OCI-LY1 (cell line): ENCODE data around the gene CNTD1.

Experiments
- H2AFZ ChIP-seq: fragments of 200-600 bp; sonication (generic), shearing (Covaris generic); 2 replicates; pipeline ENCODE4 v1.6.0; 2014; ENCODE audit warnings: antibody characterized with exemption, mild to moderate bottlenecking, low read length
- H3F3A ChIP-seq: fragments of 200-600 bp; sonication (generic), shearing (Covaris generic); 2 replicates; pipeline ENCODE4 v1.6.0; 2014; ENCODE audit warnings: mild to moderate bottlenecking, antibody characterized with exemption, low read length, moderate library complexity; ENCODE audit not compliant: insufficient read depth
- H3K27ac ChIP-seq: fragments of 200-600 bp; sonication (generic); 2 replicates; pipeline ENCODE4 v1.5.1; 2014; ENCODE audit warnings: low read length, mixed run types, mild to moderate bottlenecking, low read depth; ENCODE audit not compliant: poor library complexity, severe bottlenecking
- H3K27me3 ChIP-seq: fragments of 200-600 bp; sonication (generic); 2 replicates; pipeline ENCODE4 v1.6.0; 2014; ENCODE audit warnings: antibody characterized with exemption, mild to moderate bottlenecking, low read length, moderate library complexity; ENCODE audit not compliant: insufficient read depth
- H3K36me3 ChIP-seq: fragments of 200-600 bp; sonication (generic); 2 replicates; pipeline ENCODE4 v1.6.1; 2014; ENCODE audit warnings: mild to moderate bottlenecking, antibody characterized with exemption, low read length, moderate library complexity, mixed read lengths; ENCODE audit not compliant: insufficient read depth
- H3K4me1 ChIP-seq: fragments of 200-600 bp; sonication (generic); 2 replicates; pipeline ENCODE4 v1.5.1; 2014; ENCODE audit warnings: mild to moderate bottlenecking, low read length, moderate library complexity; ENCODE audit not compliant: insufficient read depth, severe bottlenecking
- H3K4me2 ChIP-seq: fragments of 200-600 bp; sonication (generic), shearing (Covaris generic); 2 replicates; pipeline ENCODE4 v1.6.1; 2014; ENCODE audit warnings: low read length
- H3K4me3 ChIP-seq: fragments of 200-600 bp; sonication (generic); 2 replicates; pipeline ENCODE4 v1.5.1; 2014; ENCODE audit warnings: low read length, low read depth, mild to moderate bottlenecking, mixed read lengths; ENCODE audit not compliant: poor library complexity, severe bottlenecking
- H3K79me2 ChIP-seq: fragments of 200-600 bp; shearing (Covaris generic); 2 replicates; pipeline ENCODE4 v1.6.1; 2016; ENCODE audit warnings: mixed run types, low read length, mixed read lengths; ENCODE audit not compliant: insufficient read depth
- H3K9ac ChIP-seq: fragments of 200-600 bp; sonication (generic), shearing (Covaris generic); 2 replicates; pipeline ENCODE4 v1.6.1; 2014; ENCODE audit warnings: mild to moderate bottlenecking, low read length, mixed read lengths
- H3K9me2 ChIP-seq: fragments of 200-600 bp; sonication (generic), shearing (Covaris generic); 2 replicates; pipeline ENCODE4 v1.6.1; 2014; ENCODE audit warnings: low read depth, mild to moderate bottlenecking, low read length, mixed read lengths
- H3K9me3 ChIP-seq: fragments of 200-600 bp; shearing (Covaris generic); 2 replicates; pipeline ENCODE4 v1.6.1; 2014; ENCODE audit warnings: low read length, mixed read lengths
- H4K20me1 ChIP-seq: fragments of 200-600 bp; sonication (generic), shearing (Covaris generic); 2 replicates; pipeline ENCODE4 v1.6.0; 2016; ENCODE audit warnings: mild to moderate bottlenecking, low read length; ENCODE audit not compliant: insufficient read depth
- EZH2 ChIP-seq: fragments of 200-600 bp; sonication (generic), shearing (Covaris generic); IDR thresholded peaks from 2 replicates; pipeline ENCODE4 v1.8.0; 2017; ENCODE audit warnings: borderline replicate concordance, mixed run types, mild to moderate bottlenecking, antibody characterized with exemption, low read length, moderate library complexity, mixed read lengths
- TF ChIP-seq, protein P1 (sequence below): fragments of 200-600 bp; sonication (generic), shearing (Covaris generic); IDR thresholded peaks from 2 replicates; pipeline ENCODE4 v1.5.1; 2017; ENCODE audit warnings: mild to moderate bottlenecking, antibody characterized with exemption, low read length, moderate library complexity, mixed read lengths

Gene CNTD1

DNA sequence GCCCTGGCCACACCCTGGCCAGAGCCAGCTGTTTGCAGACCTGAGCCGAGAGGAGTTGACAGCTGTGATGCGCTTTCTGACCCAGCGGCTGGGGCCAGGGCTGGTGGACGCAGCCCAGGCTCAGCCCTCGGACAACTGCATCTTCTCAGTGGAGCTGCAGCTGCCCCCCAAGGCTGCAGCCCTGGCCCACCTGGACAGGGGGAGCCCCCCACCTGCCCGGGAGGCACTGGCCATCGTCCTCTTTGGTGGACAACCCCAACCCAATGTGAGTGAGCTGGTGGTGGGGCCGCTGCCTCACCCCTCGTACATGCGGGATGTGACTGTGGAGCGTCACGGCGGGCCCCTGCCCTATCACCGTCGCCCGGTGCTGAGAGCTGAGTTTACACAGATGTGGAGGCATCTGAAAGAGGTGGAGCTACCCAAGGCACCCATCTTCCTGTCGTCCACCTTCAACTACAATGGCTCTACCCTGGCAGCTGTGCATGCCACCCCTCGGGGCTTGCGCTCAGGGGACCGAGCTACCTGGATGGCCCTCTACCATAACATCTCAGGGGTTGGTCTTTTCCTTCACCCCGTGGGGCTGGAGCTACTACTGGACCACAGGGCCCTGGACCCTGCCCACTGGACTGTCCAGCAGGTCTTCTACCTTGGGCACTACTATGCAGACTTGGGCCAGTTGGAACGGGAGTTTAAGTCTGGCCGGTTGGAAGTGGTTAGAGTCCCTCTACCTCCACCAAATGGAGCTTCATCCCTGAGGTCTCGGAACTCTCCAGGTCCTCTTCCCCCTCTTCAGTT is 46.3 kb downstream of the CNTD1 start:
- Histone ChIP-seq H3K27ac (no peak overlapping the region), H4K20me1 (no peaks in the 10 kb centered on the region), H3K9me2 (no peaks in the 10 kb centered on the region), H3F3A (no peaks in the 10 kb centered on the region), H2AFZ (no peak overlapping the region), H3K27me3 (no peaks in the 10 kb centered on the region), H3K4me2 (no peak overlapping the region), H3K4me1 (no peaks in the 10 kb centered on the region), H3K9ac (no peak overlapping the region), H3K4me3 (no peak overlapping the region), H3K36me3 (peaks cover 60% of the 10 kb centered on the region), H3K9me3 (no peaks in the 10 kb centered on the region), H3K79me2 (no peaks in the 10 kb centered on the region)
- TF ChIP-seq EZH2 = no peak

DNA sequence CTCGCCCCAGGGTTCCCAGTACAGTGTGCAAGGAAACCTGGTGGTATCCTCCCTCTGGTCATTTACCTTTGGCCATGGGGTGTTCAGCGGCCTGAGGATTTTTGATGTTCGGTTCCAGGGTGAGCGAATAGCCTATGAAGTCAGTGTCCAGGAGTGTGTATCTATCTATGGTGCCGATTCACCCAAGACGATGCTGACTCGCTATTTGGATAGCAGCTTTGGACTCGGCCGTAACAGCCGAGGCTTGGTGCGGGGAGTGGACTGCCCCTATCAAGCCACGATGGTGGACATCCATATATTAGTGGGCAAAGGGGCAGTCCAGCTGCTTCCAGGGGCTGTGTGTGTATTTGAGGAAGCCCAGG is 46.9 kb downstream of the CNTD1 start:
- Histone ChIP-seq H3K4me2 (no peak overlapping the region), H3K27ac (no peak overlapping the region), H3K27me3 (no peaks in the 10 kb centered on the region), H4K20me1 (no peaks in the 10 kb centered on the region), H3K4me1 (no peaks in the 10 kb centered on the region), H3K79me2 (no peaks in the 10 kb centered on the region), H2AFZ (no peak overlapping the region), H3K9me2 (no peaks in the 10 kb centered on the region), H3F3A (no peaks in the 10 kb centered on the region), H3K9me3 (no peaks in the 10 kb centered on the region), H3K9ac (no peak overlapping the region), H3K4me3 (no peak overlapping the region), H3K36me3 (peaks cover 54% of the 10 kb centered on the region)
- no peak for TF ChIP-seq EZH2
- TF ChIP-seq, protein P1, sequence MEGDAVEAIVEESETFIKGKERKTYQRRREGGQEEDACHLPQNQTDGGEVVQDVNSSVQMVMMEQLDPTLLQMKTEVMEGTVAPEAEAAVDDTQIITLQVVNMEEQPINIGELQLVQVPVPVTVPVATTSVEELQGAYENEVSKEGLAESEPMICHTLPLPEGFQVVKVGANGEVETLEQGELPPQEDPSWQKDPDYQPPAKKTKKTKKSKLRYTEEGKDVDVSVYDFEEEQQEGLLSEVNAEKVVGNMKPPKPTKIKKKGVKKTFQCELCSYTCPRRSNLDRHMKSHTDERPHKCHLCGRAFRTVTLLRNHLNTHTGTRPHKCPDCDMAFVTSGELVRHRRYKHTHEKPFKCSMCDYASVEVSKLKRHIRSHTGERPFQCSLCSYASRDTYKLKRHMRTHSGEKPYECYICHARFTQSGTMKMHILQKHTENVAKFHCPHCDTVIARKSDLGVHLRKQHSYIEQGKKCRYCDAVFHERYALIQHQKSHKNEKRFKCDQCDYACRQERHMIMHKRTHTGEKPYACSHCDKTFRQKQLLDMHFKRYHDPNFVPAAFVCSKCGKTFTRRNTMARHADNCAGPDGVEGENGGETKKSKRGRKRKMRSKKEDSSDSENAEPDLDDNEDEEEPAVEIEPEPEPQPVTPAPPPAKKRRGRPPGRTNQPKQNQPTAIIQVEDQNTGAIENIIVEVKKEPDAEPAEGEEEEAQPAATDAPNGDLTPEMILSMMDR = no peak

DNA sequence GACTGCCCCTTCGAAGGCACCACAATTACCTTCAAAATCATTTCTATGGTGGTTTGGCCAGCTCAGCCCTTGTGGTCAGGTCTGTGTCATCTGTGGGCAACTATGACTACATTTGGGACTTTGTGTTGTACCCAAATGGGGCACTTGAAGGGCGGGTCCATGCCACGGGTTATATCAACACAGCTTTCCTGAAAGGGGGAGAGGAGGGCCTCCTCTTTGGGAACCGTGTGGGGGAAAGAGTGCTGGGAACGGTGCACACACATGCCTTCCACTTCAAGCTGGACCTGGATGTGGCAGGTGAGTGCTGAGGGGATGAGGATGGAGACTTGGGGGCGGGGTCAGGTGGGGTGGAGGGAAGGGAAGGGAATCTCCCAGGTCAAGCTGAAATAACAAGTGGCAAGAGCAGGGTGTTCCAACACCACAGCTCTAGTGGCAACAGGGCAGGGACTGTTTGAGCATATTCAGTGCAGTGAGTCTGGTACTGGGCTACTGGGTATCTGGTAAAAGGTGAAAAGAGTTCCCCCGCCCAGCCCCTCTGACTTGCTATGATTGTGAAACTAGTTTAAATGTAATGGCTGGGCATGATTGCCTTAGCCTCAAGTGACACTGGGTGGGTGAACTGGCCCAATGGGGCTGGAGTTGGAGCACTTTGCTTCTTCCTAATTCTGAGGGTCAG is 47.4 kb downstream of the CNTD1 start:
- Histone ChIP-seq H3K36me3 (peaks cover 49% of the 10 kb centered on the region), H3K27ac (no peak overlapping the region), H3F3A (no peaks in the 10 kb centered on the region), H2AFZ (no peak overlapping the region), H3K79me2 (no peaks in the 10 kb centered on the region), H3K9ac (no peak overlapping the region), H3K4me3 (no peak overlapping the region), H3K4me1 (no peaks in the 10 kb centered on the region), H3K9me2 (no peaks in the 10 kb centered on the region), H3K4me2 (no peak overlapping the region), H3K9me3 (no peaks in the 10 kb centered on the region), H3K27me3 (no peaks in the 10 kb centered on the region), H4K20me1 (no peaks in the 10 kb centered on the region)
- no peak for TF ChIP-seq EZH2
- TF ChIP-seq, protein P1 = no peak
